H1 (cell line): Measurements from ENCODE around the gene MS4A18.

Experiments
- CTCF ChIP-seq, 3 experiments: IDR thresholded peaks; 1 replicate in 2 of 3; 2 replicates in 1 of 3; pipeline versions ENCODE4 v1.5.1 to v1.6.1; 2011; ENCODE audit warnings: low read length in 3 of 3, mild to moderate bottlenecking in 3 of 3, inconsistent platforms in 2 of 3, low read depth in 1 of 3, moderate library complexity in 1 of 3; ENCODE audit not compliant: insufficient read depth in 1 of 3; ENCODE audit errors: control extremely low read depth in 1 of 3
- EGR1 ChIP-seq: IDR thresholded peaks from 2 replicates; pipeline ENCODE4 v1.6.1; 2011; ENCODE audit warnings: low read depth, low read length, borderline replicate concordance
- POLR2A ChIP-seq, 2 experiments: IDR thresholded peaks; 1 replicate in 1 of 2; 2 replicates in 1 of 2; pipeline ENCODE4 v1.6.1; 2011; ENCODE audit warnings: low read depth in 2 of 2, low read length in 2 of 2, mild to moderate bottlenecking in 2 of 2; ENCODE audit errors: control extremely low read depth in 1 of 2
- POLR2AphosphoS5 ChIP-seq: IDR thresholded peaks from 2 replicates; pipeline ENCODE4 v1.6.1; 2011; ENCODE audit warnings: low read depth, low read length
- RFX5 ChIP-seq: IDR thresholded peaks from 2 replicates; pipeline ENCODE4 v1.6.1; 2011; ENCODE audit warnings: low read depth, low read length, improper control_type of control experiment, borderline replicate concordance
- RNF2 ChIP-seq: fragments of 200-900, 300-1000 bp; sonication (generic); IDR thresholded peaks from 2 replicates; pipeline ENCODE4 v1.7.1; 2016; ENCODE audit warnings: borderline replicate concordance, low read depth, mild to moderate bottlenecking, antibody characterized with exemption, low read length; ENCODE audit not compliant: poor library complexity, severe bottlenecking; ENCODE audit errors: missing control alignments
- TBP ChIP-seq: IDR thresholded peaks from 2 replicates; pipeline ENCODE4 v1.6.1; 2011; ENCODE audit warnings: low read depth, low read length, improper control_type of control experiment
- YY1 ChIP-seq: IDR thresholded peaks from 2 replicates; pipeline ENCODE4 v1.6.1; 2011; ENCODE audit warnings: low read depth, mild to moderate bottlenecking, low read length

- no peak for TF ChIP-seq POLR2AphosphoS5
- TF ChIP-seq CTCF (IDR thresholded peaks at IDR 0.05; ENCODE audit: control extremely low read depth in 1 of 3, insufficient read depth in 1 of 3, low read depth in 1 of 3, low read length in 3 of 3) = no peak
- TF ChIP-seq EGR1 = no peak
- no peak for TF ChIP-seq RFX5
- TF ChIP-seq RNF2 = no peak
- no peak for TF ChIP-seq YY1
- no peak for TF ChIP-seq TBP
- no peak for TF ChIP-seq POLR2A (IDR thresholded peaks at IDR 0.05; ENCODE audit: control extremely low read depth in 1 of 2, low read depth in 2 of 2, low read length in 2 of 2)
These were observed 50.2 kb downstream of the MS4A18 start for GRCh38 chr11:60774726-60775125.
